Measurements from ENCODE around the gene TMEM151B. TPM values are rescaled to one million over a fixed set of nuclear protein-coding genes. Genes with fewer than 3 reads are reported as not detected.

The TMEM151B gene
- total and polyA plus RNA-seq, 2 of the 13 experiments (the other 11 are each of a cell fraction or from before 2014, with no cell fraction given), result not detected

DNA sequence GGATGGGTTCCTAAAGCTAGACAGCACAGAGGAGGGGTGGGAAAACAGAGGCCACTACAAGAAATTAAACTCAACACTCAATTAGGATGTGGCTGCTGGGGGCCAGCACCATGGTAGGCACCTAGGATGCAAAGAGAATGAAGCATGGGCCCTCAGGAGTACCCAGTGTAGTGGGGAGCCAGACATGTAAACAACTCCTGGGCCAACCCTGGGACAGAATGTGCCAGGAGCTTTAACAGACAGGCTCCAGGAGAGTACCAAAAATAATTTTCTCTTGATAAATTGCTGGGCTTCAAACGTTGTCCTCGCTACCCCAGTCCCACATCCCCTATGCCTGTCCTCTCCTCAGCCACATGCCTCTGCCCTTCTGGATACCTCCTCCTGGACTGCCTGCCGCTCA is 1.7 kb downstream of the TMEM151B start:
- CTCF ChIA-PET (ENCODE audit: low intra/inter-chr PET ratio, low total read pairs), result no interaction called here
- WGBS (ENCODE audit: low lambda C conversion rate), result 7% methylated on average over 3 of the region's 3 CpGs
- H2AFZ ChIP-seq (ENCODE audit: low read length), result no peak overlapping the region

More for the DNA sequence above, 1.7 kb downstream of the TMEM151B start:
- no peak for TF ChIP-seq ZNF557 (CRISPR knock-in tag; IDR thresholded peaks at IDR 0.05)
- no peak for TF ChIP-seq SIN3A (IDR thresholded peaks at IDR 0.05; ENCODE audit: borderline replicate concordance, low read depth, low read length)
- TF ChIP-seq ZNF570 (CRISPR knock-in tag; IDR thresholded peaks at IDR 0.05; ENCODE audit: borderline replicate concordance), result no peak
- no peak for TF ChIP-seq SALL1 (CRISPR knock-in tag; IDR thresholded peaks at IDR 0.05)
- no peak for TF ChIP-seq SKI (IDR thresholded peaks at IDR 0.05; ENCODE audit: partially characterized antibody)
- no peak for TF ChIP-seq MEIS1 (CRISPR knock-in tag; IDR thresholded peaks at IDR 0.05; ENCODE audit: borderline replicate concordance)
- TF ChIP-seq ZNF160 (CRISPR knock-in tag; IDR thresholded peaks at IDR 0.05), result no peak
- no peak for TF ChIP-seq ZFYVE20 (CRISPR knock-in tag; IDR thresholded peaks at IDR 0.05; ENCODE audit: borderline replicate concordance, low read depth)
- no peak for TF ChIP-seq GPN1 (CRISPR knock-in tag; IDR thresholded peaks at IDR 0.05; ENCODE audit: borderline replicate concordance)
- no peak for TF ChIP-seq SAFB2 (CRISPR knock-in tag; IDR thresholded peaks at IDR 0.05; ENCODE audit: borderline replicate concordance, low read depth)
- TF ChIP-seq, protein P1, sequence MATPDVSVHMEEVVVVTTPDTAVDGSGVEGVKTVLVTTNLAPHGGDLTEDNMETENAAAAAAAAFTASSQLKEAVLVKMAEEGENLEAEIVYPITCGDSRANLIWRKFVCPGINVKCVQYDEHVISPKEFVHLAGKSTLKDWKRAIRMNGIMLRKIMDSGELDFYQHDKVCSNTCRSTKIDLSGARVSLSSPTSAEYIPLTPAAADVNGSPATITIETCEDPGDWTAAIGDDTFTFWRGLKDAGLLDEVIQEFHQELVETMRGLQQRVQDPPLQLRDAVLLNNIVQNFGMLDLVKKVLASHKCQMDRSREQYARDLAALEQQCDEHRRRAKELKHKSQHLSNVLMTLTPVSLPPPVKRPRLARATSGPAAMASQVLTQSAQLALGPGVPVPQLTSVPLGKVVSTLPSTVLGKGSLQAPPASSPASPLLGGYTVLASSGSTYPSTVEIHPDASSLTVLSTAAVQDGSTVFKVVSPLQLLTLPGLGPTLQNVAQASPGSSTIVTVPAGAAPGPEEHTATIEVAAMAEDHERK (CRISPR knock-in tag; IDR thresholded peaks at IDR 0.05; ENCODE audit: low read depth), result no peak
- no peak for TF ChIP-seq SNAI1 (CRISPR knock-in tag; IDR thresholded peaks at IDR 0.05; ENCODE audit: borderline replicate concordance)
- TF ChIP-seq ZNF782 (CRISPR knock-in tag; IDR thresholded peaks at IDR 0.05; ENCODE audit: borderline replicate concordance), result no peak
- TF ChIP-seq E2F2 (CRISPR knock-in tag; IDR thresholded peaks at IDR 0.05; ENCODE audit: borderline replicate concordance), result no peak
- no peak for TF ChIP-seq DBP (CRISPR knock-in tag; IDR thresholded peaks at IDR 0.05; ENCODE audit: not compliant biosample characterization)
- TF ChIP-seq FOXA1 (IDR thresholded peaks at IDR 0.05), result no peak
- no peak for TF ChIP-seq FOXA1 (CRISPR knock-in tag; IDR thresholded peaks at IDR 0.05)
- TF ChIP-seq CBX5 (CRISPR knock-in tag; IDR thresholded peaks at IDR 0.05; ENCODE audit: borderline replicate concordance), result no peak
- no peak for TF ChIP-seq ZNF484 (CRISPR knock-in tag; IDR thresholded peaks at IDR 0.05; ENCODE audit: borderline replicate concordance, low read depth)
- TF ChIP-seq KDM6A (CRISPR knock-in tag; IDR thresholded peaks at IDR 0.05; ENCODE audit: low read depth), result no peak
- no peak for TF ChIP-seq LRRFIP1 (CRISPR knock-in tag; conservative IDR thresholded peaks at IDR 0.05)
- H3K36me3 ChIP-seq (replicated peaks in 1 of 2; ENCODE audit: control insufficient read depth in 1 of 2, insufficient read depth in 2 of 2, low read length in 2 of 2), result no peaks in the 10 kb centered on the region
- intact Hi-C loops (cut with micrococcal nuclease; ENCODE audit: unreplicated experiment), result no loop called here
- no TSS peak for BruUV-seq (replicated peaks)
- POLR2A ChIA-PET, result no interaction called here
- H3K4me3 ChIP-seq (replicated peaks in 1 of 3; ENCODE audit: insufficient read depth in 1 of 3, low read depth in 2 of 3, low read length in 3 of 3), result no peak overlapping the region
- peaks cover 27 to 78% of the 10 kb centered on the region in 2 experiments for H3K27me3 ChIP-seq (ENCODE audit: control insufficient read depth in 1 of 2, insufficient read depth in 2 of 2, low read length in 2 of 2)
- H4K20me1 ChIP-seq (ENCODE audit: insufficient read depth, low read length), result no peaks in the 10 kb centered on the region
- FAIRE-seq, result no peak
- H3K79me2 ChIP-seq (ENCODE audit: insufficient read depth, low read length), result no peaks in the 10 kb centered on the region
- no peak overlapping the region for H3K9ac ChIP-seq (ENCODE audit: insufficient read depth, low read depth, low read length)
- ATAC-seq, result no peak
- peaks cover 41% of the 10 kb centered on the region for H3K4me1 ChIP-seq (ENCODE audit: insufficient read depth, low read length)
- no peak overlapping the region for H3K27ac ChIP-seq (ENCODE audit: extremely low read length, insufficient read depth, low read length)
- in situ Hi-C loops (cut with HindIII; ENCODE audit: extremely low pct_ligation_motif_present, low pct_unique_long_range_greater_than_20kb), result loop anchor here (5.0 kb wide), 1 partner anchor 65 kb away; no protein-coding TSS in a partner anchor
- no peaks in the 10 kb centered on the region for H3K9me3 ChIP-seq (ENCODE audit: low read length)
- no peak for DNase-seq (ENCODE audit: low spot score)
- no peak overlapping the region for H3K4me2 ChIP-seq (ENCODE audit: low read depth, low read length)

Data from HepG2 (cell line).